IPS-NIHi11 (cell line): ENCODE results near the gene MGAT4C.

Source experiments
- DNase-seq: peaks from one replicate; pipeline ENCODE4 v3.0.0; 2012; ENCODE audit warnings: mixed read lengths, low spot score

MGAT4C gene

DNA sequence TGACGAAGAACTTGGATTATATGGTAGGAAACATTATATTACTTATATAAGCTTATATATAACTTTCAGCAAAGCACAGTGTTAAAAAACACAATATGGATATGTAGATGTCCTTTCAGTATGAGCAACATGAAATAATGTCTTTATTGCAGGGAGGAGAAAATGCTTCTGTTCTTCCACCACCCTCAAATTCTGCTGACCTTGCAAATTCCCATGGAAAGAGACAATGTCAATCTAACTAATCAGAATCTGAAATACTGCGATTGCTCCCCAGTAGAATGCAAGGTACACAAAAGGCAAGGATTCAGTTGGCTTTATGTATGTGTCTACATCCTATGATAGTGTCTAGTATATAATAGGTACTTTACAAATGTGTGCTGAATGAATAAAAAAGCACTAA lies 26.4 kb downstream of the MGAT4C start:
- DNase-seq: no peak

DNA sequence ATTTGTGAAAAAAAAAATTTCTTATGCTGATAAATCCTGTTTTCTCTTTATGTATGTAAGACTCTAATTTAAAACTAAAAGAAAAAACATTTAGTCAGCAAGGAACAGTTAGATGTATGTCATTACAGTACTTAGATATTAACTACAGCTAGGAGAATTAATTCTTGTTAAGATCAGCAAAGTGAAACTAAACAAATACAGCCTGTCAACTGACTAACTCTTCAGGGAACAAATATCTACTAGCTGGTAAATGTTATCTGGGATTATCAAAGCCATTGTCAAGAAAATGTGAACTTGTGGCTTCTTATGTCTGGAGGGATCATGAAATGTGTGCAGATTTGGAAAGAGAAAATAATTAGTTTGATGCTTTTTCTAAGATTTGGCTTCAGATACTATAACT lies 27.5 kb downstream of the MGAT4C start:
- DNase-seq: no peak

- DNase-seq: no peak
These were observed 29.7 kb downstream of the MGAT4C start for GRCh38 chr12:86226481-86226880.

GRCh38 chr12:86216591-86216990 lies 39.6 kb downstream of the MGAT4C start:
- no peak for DNase-seq

DNA sequence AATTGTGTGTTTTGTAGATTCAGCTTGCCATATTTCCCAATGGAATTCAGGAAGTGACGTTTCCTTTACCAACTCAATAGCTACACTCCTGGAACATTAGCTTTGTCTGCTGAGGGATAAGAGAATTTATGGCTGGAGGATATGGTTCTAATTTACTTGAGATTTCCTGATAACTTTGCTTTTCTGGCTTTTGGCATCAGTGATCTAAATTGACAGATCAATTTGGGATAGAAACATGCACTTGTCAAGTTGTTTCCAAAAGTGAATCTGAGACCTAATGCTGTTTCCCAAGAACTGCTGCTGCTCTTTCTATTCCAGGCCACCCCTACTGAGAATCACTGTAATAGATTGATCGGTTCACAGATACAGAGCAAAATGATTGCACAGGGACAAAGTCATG lies 43.2 kb downstream of the MGAT4C start:
- no peak for DNase-seq

DNA sequence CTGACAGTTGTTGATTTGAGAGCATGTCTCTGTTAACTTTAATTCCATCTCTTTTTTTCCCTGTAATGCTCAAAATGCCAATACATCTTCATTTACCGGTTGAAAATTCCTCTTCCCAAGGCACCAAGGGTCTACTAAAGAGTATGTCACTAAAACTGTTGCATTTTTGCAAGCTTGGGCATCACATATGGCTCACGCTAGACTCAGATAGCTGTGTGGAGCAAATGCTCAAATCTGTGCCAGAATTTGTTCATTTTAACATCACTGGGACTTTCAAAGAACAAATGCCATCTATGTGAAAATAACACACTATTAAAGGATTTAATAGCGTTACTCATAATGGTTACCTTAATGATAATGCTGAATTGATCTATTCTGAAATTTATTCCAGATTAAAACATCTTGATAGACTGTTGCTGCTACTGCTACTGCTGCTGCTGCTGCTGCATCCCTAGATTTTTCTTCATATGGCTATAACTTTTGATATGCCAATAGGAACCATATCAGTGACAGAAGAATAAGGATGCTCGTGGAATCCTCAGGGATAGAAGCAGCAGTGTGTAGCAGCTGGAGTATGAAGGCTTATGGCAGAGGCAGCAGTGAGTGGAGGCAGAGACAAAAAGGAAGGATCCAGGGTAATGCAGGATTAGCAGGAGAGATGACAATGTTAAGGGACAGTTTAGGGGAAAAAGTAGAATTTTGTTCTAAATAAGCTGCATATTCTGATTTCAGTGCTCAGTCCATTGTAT lies 57.3 kb downstream of the MGAT4C start:
- DNase-seq: no peak

DNA sequence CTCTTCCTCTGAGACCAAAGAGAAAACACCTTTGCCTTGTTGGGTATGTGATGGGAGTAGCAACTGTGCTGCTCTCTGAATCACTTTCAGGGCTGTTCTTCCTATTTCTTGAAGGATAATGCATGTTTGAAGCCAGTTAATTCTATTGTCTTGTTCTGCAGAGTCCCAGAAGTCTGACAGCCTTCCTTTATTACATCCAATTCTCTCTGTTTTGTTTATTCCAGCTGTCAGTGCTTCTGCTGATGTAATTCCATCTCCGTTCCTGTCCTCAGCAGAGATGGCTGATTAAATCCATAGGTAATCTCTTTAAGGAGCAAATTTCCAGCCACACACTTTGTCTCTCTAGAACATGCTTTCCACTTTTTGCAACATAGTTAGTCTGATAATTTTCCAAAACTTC lies 59.7 kb downstream of the MGAT4C start:
- DNase-seq: no peak

GRCh38 chr12:86194721-86195120 lies 61.5 kb downstream of the MGAT4C start:
- no peak for DNase-seq

DNA sequence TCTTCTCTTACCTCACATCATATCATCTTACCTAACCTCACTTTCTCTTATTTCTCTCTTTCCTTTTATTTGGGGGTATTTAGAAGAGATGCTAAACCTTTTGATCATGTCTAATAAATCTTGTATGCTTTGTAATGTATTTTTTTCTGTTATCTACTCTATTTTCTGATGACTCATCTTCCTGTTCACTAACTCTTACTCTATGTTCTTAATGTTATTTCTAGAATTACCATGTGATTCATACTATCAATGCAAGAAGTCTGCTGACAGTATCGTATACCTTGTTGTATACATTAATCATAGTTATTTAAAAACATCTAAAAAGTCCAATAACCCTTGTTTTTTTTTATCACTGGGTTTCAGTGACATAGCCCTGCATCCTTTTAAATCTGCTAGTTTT lies 62.3 kb downstream of the MGAT4C start:
- DNase-seq: no peak

DNA sequence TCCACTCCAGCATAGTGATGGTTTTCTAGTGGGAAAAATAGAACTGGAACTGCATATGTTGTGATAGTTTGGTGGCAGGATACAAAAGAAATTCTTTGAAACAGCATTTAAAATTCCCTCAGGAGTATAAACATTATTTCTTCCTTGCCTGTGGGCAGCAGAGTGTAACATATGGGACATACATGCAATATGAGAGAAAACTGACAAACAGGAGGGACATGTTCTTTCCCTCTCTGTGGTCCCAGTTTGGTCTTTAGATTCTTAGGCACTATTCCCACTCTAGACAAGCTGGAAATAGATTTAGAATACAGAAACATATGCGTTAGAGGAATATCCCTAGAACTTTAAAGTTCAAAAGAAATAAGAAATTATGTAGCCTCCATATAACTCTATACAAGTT lies 68.0 kb downstream of the MGAT4C start:
- no peak for DNase-seq

DNA sequence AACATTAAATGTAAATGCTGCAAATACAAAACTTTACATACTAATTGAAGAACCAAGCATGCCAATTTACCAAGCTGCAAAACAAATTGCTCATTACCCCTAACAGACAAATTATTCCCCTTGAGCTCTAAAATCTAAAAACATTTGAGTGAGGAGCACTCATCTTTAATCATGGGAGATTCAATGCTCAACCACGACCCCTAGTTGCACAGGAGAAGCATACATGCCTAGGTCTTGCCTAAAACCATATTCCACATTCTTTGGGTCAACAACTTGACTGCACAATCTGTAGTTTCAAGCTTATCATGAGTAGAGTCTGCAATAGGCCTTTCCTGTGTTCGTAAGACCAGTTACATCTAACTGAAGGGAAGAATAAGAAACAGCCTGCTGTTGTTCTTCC lies 69.7 kb downstream of the MGAT4C start:
- no peak for DNase-seq

- DNase-seq: no peak
These were observed 76.3 kb downstream of the MGAT4C start for GRCh38 chr12:86179855-86180254.

DNA sequence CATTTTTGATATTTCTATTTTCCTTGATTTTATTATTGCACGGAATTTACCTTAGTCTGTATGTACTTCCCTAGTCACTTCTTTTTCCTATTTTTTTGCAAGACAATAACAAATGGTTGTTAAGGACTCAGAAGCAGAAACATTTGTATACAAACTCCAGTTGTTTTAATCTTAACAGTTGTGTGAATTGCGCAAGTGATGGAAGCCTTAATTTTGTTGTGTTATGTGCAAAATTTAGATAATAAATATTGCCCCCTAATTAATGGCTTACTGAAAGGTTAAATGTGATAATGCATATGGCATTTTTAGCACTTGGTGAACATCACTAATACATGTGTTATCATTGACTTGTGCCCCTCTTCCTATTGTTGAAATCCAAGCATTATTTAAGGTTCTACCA lies 82.0 kb downstream of the MGAT4C start:
- DNase-seq: no peak

- no peak for DNase-seq
These were observed 83.2 kb downstream of the MGAT4C start for GRCh38 chr12:86172913-86173443.

DNA sequence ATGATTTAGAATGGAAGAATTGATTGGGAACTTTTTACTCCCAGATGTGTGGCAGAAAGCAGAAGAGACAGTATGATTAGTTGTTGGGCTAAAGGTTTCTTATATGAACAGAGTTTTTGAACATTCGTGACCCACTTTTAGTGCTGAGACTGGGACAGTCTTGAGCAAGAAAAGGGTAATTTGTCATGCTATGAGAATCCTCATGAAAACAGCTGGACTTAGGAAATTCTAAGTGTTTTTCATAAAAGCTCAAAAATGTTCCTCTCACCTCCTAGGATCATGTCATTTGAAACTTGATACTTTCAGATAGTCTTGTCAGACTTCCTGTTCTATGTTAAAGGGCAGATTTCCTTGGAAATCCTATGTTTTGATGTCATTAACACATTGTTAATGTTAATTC lies 86.1 kb downstream of the MGAT4C start:
- no peak for DNase-seq

DNA sequence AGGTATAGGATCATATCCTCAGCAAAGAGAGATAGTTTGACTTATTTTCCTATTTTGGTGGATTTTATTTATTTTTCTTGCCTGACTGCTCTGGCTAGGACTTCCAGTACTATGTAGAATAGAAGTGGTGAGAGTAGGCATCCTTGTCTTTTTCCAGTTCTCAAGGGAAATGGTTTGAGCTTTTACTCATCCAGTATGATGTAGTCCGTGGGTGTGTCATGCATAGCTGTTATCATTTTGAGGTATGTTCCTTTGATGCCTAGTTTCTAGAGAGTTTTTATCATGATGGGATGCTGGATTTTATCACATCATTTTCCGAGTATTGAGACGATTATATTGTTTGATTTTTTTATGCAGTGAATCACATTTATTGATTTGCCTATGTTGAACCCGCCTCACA lies 97.2 kb downstream of the MGAT4C start:
- DNase-seq: no peak

- DNase-seq: no peak
These were observed 101.6 kb downstream of the MGAT4C start for GRCh38 chr12:86154620-86155019.

DNA sequence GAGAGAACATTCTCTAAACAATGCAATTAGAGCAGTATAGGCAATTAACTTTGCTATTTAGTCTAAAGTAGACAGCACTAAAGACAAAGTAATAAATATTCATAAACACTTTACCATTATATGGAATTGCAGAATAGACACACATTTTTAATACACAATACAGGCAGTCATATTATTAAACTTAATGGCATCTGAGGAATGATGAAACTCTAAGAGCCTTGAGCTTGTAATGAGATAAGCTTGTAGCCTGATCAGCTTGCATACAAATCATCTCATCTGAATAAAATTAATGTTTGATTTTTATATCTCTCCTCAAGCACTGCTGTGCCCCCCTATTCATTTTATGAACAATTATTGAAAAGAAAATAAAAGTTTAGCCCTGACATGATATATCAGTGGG lies 107.6 kb downstream of the MGAT4C start:
- no peak for DNase-seq

DNA sequence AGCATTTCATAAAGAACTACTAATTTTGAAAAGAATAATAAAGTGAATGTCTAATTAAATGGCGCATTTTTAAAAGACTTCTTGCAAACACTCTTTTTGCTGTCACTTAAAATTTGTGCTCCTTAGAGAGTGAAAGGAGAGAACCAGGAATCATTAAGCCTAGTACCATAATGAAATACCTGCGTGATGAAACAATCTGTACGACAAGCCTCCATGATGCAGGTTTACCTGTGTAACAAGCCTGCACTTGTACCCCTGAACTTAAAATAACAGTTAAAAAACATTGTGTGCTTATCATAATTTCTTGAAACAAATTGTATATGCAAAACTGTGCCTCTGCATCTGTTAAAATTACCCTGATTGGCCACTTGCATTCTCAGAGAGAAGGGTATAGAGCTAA lies 108.1 kb downstream of the MGAT4C start:
- DNase-seq: no peak

GRCh38 chr12:86145156-86145555 lies 111.0 kb downstream of the MGAT4C start:
- DNase-seq: no peak

DNA sequence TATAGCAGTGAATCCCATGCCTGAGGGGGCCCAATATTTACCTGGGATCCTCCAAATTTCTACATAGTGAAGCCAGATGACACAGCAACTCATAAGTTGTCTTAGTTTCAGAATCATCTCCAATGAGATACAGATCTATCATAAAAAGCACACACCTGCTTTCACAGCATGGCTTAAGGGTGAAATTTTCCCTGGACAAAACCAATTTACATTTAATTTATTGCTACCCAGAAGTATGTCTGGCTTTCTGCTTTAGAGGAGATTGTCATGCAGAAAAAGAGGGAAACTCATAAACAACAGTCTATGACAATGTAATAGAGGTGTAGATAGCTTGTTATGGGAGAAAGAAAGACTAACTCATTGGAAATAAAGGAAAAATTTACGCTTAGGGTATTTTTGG lies 113.0 kb downstream of the MGAT4C start:
- no peak for DNase-seq

GRCh38 chr12:86139671-86140070 lies 116.5 kb downstream of the MGAT4C start:
- no peak for DNase-seq

- no peak for DNase-seq
These were observed 117.4 kb downstream of the MGAT4C start for GRCh38 chr12:86138770-86139169.

DNA sequence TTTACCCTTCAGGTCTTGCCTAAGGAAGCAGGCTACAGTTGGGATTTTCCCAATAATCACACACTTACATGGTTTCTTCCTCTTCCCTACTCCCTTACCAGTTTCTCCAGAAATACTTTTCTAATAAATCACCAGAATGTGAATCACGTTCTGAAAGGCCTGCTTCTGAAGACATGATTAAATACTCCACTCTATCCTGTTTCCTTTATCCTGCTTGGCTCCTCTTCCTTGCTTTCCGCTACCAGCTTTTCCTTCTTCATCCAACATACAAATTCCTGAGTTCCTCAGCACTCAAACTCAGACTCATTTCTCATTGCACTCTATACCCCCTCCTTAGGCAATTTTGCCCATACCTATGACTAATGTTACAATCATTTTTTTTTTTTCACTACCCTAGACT lies 118.3 kb downstream of the MGAT4C start:
- DNase-seq: no peak
